BE2C (cell line): ENCODE results near the gene HYKK.
"Not testable (repeated sequence)": the region's sequence is repeated elsewhere in the genome, so short reads cannot be mapped to it uniquely, and the experiment has no call there.

Experiments used
- DNase-seq: peaks from one replicate; pipeline ENCODE4 v3.0.0-alpha.2; 2020
- H3K27me3 ChIP-seq: fragments of 250-450 bp; sonication (Bioruptor Pico); 2 replicates; pipeline ENCODE4 v1.5.1; 2020; ENCODE audit warnings: mild to moderate bottlenecking
- H3K36me3 ChIP-seq: fragments of 250-450 bp; sonication (Bioruptor Pico); 2 replicates; pipeline ENCODE4 v1.5.1; 2020; ENCODE audit warnings: mild to moderate bottlenecking
- H3K4me1 ChIP-seq: fragments of 250-450 bp; sonication (Bioruptor Pico); 2 replicates; pipeline ENCODE4 v1.5.1; 2020
- H3K4me3 ChIP-seq: 2 replicates; pipeline ENCODE4 v1.5.1; 2011; ENCODE audit warnings: low read depth, low read length
- H3K9me3 ChIP-seq: fragments of 250-450 bp; sonication (Bioruptor Pico); 2 replicates; pipeline ENCODE4 v1.5.1; 2020
- TF ChIP-seq, protein P1 (sequence below): IDR thresholded peaks from 2 replicates; pipeline ENCODE4 v1.5.1; 2012; ENCODE audit warnings: mild to moderate bottlenecking, low read depth, low read length

Gene HYKK

DNA sequence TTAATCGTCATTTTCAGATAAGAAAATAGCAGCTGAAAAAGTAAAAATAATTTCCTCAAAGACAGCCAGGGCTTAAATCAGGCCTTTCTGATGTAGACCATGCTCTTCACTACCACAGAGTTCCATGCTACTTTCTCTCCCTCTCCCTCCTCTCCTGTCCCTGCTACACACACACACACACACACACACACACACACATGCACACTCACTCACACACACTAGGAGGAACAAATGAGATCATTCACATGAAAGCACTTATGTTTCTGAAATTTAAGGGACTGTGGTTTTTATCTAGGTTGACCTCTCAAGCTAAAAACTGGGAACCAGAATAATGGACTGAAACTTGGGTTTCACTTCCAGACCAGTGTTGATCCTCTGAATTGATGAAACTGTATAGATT is 28.8 kb downstream of the HYKK start:
- DNase-seq, result no peak
- H3K27me3 ChIP-seq, result no peaks in the 10 kb centered on the region

DNA sequence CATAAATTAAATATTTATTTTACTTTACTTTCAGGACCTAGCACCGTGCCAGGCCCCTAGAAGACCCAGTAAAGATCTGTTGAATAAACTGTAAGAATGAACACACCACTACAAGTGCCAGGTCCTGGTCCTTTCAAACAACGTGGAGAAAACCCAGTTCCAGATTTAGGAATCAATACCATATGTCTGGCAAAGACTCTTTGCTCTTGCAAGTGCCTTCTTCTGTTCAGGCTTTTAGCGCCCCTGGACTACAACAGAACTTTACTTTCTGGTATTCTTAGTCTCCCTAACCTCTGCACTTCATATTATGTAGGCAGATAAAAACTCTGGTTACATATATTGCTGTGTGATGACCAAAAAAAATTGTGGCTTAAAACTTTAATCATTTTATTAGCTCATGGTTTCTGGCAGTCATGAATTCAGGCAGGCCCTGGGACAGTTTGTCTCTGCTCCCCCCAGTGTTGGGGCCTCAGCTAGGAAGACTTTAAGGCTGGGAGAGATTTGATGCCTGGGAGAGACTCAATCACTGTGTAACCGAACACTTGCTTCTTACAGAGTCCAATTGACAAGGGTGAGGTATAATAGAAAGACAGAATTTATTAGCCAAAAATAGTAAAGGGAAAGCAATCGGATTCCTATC is 30.0 kb downstream of the HYKK start:
- no peak for DNase-seq
- no peaks in the 10 kb centered on the region for H3K27me3 ChIP-seq
- H3K4me3 ChIP-seq, result no peak overlapping the region
- H3K9me3 ChIP-seq, result no peaks in the 10 kb centered on the region
- TF ChIP-seq, protein P1, sequence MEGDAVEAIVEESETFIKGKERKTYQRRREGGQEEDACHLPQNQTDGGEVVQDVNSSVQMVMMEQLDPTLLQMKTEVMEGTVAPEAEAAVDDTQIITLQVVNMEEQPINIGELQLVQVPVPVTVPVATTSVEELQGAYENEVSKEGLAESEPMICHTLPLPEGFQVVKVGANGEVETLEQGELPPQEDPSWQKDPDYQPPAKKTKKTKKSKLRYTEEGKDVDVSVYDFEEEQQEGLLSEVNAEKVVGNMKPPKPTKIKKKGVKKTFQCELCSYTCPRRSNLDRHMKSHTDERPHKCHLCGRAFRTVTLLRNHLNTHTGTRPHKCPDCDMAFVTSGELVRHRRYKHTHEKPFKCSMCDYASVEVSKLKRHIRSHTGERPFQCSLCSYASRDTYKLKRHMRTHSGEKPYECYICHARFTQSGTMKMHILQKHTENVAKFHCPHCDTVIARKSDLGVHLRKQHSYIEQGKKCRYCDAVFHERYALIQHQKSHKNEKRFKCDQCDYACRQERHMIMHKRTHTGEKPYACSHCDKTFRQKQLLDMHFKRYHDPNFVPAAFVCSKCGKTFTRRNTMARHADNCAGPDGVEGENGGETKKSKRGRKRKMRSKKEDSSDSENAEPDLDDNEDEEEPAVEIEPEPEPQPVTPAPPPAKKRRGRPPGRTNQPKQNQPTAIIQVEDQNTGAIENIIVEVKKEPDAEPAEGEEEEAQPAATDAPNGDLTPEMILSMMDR, result no peak
- no peaks in the 10 kb centered on the region for H3K4me1 ChIP-seq
- H3K36me3 ChIP-seq, result peaks cover 6% of the 10 kb centered on the region

More for the DNA sequence above, 28.8 kb downstream of the HYKK start:
- H3K36me3 ChIP-seq, result no peaks in the 10 kb centered on the region
- H3K4me1 ChIP-seq, result no peaks in the 10 kb centered on the region
- TF ChIP-seq, protein P1, result no peak
- no peak overlapping the region for H3K4me3 ChIP-seq
- H3K9me3 ChIP-seq, result no peaks in the 10 kb centered on the region

DNA sequence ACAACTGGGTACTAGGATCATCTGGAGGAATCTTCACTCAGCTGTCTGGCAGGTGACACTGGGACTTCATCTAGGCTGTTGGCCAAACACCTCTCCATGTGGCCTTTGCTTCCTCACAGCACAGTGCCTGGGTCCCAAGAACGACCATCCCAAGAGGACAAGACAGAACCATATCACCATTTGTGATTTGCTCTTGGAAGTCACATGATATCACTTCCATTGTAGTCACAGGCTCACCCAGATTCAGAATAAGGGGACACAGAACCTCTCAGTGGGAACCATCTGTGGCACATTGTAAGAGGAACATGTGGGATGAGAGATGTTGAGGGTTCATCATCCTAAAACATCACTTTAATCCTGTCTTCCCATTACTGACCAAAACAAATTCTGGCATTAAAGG is 31.0 kb downstream of the HYKK start:
- no peak overlapping the region for H3K4me3 ChIP-seq
- TF ChIP-seq, protein P1, result no peak
- H3K4me1 ChIP-seq, result no peaks in the 10 kb centered on the region
- no peak for DNase-seq
- no peaks in the 10 kb centered on the region for H3K9me3 ChIP-seq
- no peaks in the 10 kb centered on the region for H3K27me3 ChIP-seq
- peaks cover 16% of the 10 kb centered on the region for H3K36me3 ChIP-seq

DNA sequence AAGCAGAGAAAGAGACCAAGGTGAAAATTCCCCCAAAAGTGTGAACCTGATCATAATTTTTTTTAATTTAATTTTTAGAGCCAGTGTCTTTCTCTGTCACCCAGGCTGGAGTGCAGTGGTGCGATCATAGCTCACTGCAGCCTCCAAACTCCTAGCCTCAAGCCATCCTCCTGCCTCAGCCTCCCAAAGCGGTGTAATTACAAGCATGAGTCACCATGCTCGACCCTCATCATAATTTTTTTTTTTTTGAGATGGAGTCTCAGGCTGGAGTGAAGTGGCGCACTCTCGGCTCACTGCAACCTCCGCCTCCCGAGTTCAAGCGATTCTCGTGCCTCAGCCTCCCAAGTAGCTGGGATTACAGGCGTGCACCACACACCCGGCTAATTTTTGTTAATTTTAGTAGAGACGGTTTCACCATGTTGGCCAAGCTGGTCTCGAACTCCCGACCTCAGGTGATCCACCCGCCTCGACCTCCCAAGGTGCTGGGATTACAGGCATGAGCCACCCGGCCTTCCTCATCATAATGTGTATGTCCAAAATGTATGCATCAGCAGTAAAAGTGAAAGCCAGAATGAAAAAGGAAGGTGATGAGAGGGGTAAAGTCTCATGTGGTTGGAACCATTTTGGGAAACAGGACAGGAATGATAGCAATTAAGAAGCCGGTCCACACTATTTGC is 32.2 kb downstream of the HYKK start:
- DNase-seq, H3K9me3 ChIP-seq, H3K4me1 ChIP-seq, H3K27me3 ChIP-seq: not testable (repeated sequence)
- peaks cover 19% of the 10 kb centered on the region for H3K36me3 ChIP-seq
- peak overlapping the region; percentile 92 for H3K4me3 ChIP-seq

DNA sequence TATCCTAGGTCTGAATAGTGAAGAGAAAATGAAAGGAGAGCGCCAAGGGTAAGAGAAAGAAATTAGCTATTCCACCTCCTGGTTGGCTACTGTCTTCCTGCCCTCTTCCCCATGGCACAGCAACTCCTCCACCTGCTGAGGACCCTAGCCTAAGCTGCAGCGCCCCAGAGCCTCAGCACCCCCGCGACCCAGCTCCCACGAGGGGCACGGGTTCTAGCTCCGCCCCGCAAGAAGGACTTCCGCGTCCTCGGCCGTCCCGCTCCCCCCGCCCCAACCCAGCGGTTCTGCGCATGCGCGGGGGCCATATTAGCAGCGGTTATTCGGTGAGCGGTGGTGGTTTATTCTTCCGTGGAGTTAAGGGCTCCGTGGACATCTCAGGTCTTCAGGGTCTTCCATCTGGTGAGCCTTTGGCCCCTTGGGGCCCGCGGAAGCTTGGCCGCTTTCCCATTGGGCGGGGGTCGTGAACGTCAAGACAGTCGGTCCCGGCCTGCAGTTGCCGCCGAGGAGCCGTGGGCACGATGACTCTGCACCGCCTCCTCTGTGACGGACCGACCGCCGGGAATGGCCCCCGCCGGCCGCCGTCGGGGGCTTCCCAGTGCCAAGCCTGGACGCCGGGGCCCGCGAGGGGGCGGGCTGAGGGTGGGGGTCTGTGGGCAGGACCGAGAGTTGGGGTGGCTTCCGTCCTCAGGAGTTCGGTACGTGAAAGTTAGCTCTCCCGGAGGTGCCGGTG is 32.9 kb downstream of the HYKK start, which contains the start of gene PSMA4:
PSMA4 (plus strand) TSS at position 304 of the 730 bp plus-strand sequence. CDS start 1,484 bp downstream, outside the sequence.
- DNase-seq, result peak; percentile 94
- no peaks in the 10 kb centered on the region for H3K4me1 ChIP-seq
- TF ChIP-seq, protein P1, result no peak

DNA sequence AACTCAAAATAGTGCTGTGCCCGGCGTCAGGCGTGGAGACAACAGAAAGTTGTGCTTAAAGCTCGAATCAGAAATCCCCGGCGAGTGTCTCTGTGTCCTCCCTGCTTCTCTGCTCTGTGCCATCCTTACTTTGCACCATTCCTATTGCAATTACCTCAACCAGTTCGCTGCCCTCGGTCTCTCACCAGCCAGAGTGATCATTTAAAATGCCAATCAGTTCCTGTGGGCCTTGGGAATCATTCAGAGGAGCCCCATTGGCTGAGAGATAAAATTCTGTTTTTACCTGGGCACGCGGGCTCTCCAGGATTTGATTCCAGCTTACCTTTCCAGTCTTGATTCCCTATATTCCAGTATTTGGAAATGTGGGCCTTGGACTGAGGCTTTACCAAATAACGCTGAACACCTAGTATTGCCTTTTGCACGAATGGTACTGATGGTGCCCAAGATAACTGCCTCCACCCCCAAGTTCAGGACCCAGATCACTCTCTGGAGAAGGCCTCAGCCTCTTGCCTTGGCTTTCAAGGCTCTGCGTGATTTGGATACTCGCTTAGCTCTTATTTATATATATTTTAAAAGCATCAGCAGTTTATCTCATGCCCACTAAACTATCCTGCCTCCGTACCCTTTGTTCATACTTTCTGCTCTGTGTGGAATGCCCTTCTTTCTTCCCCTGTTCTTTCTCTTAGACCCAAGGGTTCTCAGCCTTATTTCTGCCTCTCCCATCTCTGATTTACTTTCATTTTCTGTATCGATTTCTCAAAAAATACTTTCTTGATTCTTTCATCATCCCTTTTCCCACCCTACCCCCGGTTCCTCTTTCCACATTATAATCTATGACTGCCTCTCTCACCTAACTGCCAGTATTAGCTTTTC is 33.7 kb downstream of the HYKK start:
- H3K4me1 ChIP-seq, result no peaks in the 10 kb centered on the region
- TF ChIP-seq, protein P1, result no peak
- H3K4me3 ChIP-seq, result peak overlapping the region; percentile 92
- H3K36me3 ChIP-seq, result peaks cover 34% of the 10 kb centered on the region
- DNase-seq, result no peak
- no peaks in the 10 kb centered on the region for H3K27me3 ChIP-seq
- H3K9me3 ChIP-seq, result no peaks in the 10 kb centered on the region

More for the DNA sequence above, 32.9 kb downstream of the HYKK start, which contains the start of gene PSMA4:
- H3K9me3 ChIP-seq, result no peaks in the 10 kb centered on the region
- peaks cover 26% of the 10 kb centered on the region for H3K36me3 ChIP-seq
- H3K27me3 ChIP-seq, result no peaks in the 10 kb centered on the region
- peak within 1 kb of the TSS; percentile 92 for H3K4me3 ChIP-seq
